Loucy (cell line): ENCODE results near the gene LRPPRC.

Experiments
- H2AFZ ChIP-seq: fragments of 200-600 bp; sonication (generic); 2 replicates; pipeline ENCODE4 v1.6.0; 2016; ENCODE audit warnings: antibody characterized with exemption, mild to moderate bottlenecking, low read length, moderate library complexity
- H3F3A ChIP-seq: fragments of 200-600 bp; 2 replicates; pipeline ENCODE4 v1.6.0; 2016; ENCODE audit warnings: antibody characterized with exemption, low read depth, mild to moderate bottlenecking
- H3K27me3 ChIP-seq: fragments of 200-600 bp; sonication (generic); 2 replicates; pipeline ENCODE4 v1.6.1; 2014; ENCODE audit warnings: low read length, mild to moderate bottlenecking; ENCODE audit not compliant: insufficient read depth, poor library complexity, severe bottlenecking
- H3K36me3 ChIP-seq: fragments of 200-600 bp; sonication (generic); 2 replicates; pipeline ENCODE4 v1.6.1; 2016; ENCODE audit warnings: low read length; ENCODE audit not compliant: insufficient read depth
- H3K4me1 ChIP-seq: fragments of 200-600 bp; sonication (generic); 2 replicates; pipeline ENCODE4 v1.5.1; 2014; ENCODE audit warnings: low read length, mild to moderate bottlenecking; ENCODE audit not compliant: insufficient read depth, poor library complexity, severe bottlenecking
- H3K4me2 ChIP-seq: fragments of 200-600 bp; sonication (generic); 2 replicates; pipeline ENCODE4 v1.6.0; 2014; ENCODE audit warnings: antibody characterized with exemption, low read length, low read depth, mild to moderate bottlenecking; ENCODE audit not compliant: poor library complexity, severe bottlenecking
- H3K4me3 ChIP-seq: fragments of 200-600 bp; sonication (generic); 2 replicates; pipeline ENCODE4 v1.5.1; 2014; ENCODE audit warnings: low read length, mild to moderate bottlenecking, mixed read lengths; ENCODE audit not compliant: poor library complexity, severe bottlenecking
- H3K79me2 ChIP-seq: fragments of 200-600 bp; sonication (generic); 2 replicates; pipeline ENCODE4 v1.6.1; 2014; ENCODE audit warnings: low read length; ENCODE audit not compliant: insufficient read depth
- H3K9ac ChIP-seq: fragments of 200-600 bp; sonication (generic); 2 replicates; pipeline ENCODE4 v1.6.0; 2014; ENCODE audit warnings: mild to moderate bottlenecking, low read depth, low read length, moderate library complexity; ENCODE audit not compliant: poor library complexity, severe bottlenecking
- H3K9me2 ChIP-seq: fragments of 200-600 bp; sonication (generic); replicated peaks from 2 replicates; pipeline ENCODE4 v1.6.1; 2016; ENCODE audit warnings: low read depth, low read length, mixed read lengths
- H3K9me3 ChIP-seq: fragments of 200-600 bp; sonication (generic); 2 replicates; pipeline ENCODE4 v1.6.1; 2014; ENCODE audit warnings: mild to moderate bottlenecking, antibody characterized with exemption, low read length, low read depth; ENCODE audit not compliant: insufficient read depth
- H4K20me1 ChIP-seq: fragments of 200-600 bp; sonication (generic); 2 replicates; pipeline ENCODE4 v1.6.0; 2014; ENCODE audit warnings: antibody characterized with exemption, low read length, mild to moderate bottlenecking; ENCODE audit not compliant: insufficient read depth, poor library complexity, severe bottlenecking
- EZH2phosphoT487 ChIP-seq: fragments of 200-600 bp; IDR thresholded peaks from 2 replicates; pipeline ENCODE4 v1.6.1; 2018; ENCODE audit warnings: antibody characterized with exemption, mild to moderate bottlenecking, moderate library complexity, borderline replicate concordance
- TF ChIP-seq, protein P1 (sequence below): fragments of 200-600 bp; sonication (generic); conservative IDR thresholded peaks from 2 replicates; pipeline ENCODE4 v1.5.1; 2014; ENCODE audit warnings: mild to moderate bottlenecking, antibody characterized with exemption, low read length

The LRPPRC gene

GRCh38 chr2:43837831-43838559 lies 157.8 kb downstream of the LRPPRC start:
- Histone ChIP-seq H3K36me3 (no peaks in the 10 kb centered on the region), H3K4me3 (no peak overlapping the region), H3K9ac (no peak overlapping the region), H3F3A (no peaks in the 10 kb centered on the region), H3K4me1 (no peaks in the 10 kb centered on the region), H3K9me3 (no peaks in the 10 kb centered on the region), H2AFZ (no peak overlapping the region), H3K9me2 (no peaks in the 10 kb centered on the region), H4K20me1 (no peaks in the 10 kb centered on the region), H3K79me2 (no peaks in the 10 kb centered on the region), H3K27me3 (no peaks in the 10 kb centered on the region), H3K4me2 (no peak overlapping the region)
- no peak for TF ChIP-seq EZH2phosphoT487
- TF ChIP-seq, protein P1, sequence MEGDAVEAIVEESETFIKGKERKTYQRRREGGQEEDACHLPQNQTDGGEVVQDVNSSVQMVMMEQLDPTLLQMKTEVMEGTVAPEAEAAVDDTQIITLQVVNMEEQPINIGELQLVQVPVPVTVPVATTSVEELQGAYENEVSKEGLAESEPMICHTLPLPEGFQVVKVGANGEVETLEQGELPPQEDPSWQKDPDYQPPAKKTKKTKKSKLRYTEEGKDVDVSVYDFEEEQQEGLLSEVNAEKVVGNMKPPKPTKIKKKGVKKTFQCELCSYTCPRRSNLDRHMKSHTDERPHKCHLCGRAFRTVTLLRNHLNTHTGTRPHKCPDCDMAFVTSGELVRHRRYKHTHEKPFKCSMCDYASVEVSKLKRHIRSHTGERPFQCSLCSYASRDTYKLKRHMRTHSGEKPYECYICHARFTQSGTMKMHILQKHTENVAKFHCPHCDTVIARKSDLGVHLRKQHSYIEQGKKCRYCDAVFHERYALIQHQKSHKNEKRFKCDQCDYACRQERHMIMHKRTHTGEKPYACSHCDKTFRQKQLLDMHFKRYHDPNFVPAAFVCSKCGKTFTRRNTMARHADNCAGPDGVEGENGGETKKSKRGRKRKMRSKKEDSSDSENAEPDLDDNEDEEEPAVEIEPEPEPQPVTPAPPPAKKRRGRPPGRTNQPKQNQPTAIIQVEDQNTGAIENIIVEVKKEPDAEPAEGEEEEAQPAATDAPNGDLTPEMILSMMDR, result no peak

DNA sequence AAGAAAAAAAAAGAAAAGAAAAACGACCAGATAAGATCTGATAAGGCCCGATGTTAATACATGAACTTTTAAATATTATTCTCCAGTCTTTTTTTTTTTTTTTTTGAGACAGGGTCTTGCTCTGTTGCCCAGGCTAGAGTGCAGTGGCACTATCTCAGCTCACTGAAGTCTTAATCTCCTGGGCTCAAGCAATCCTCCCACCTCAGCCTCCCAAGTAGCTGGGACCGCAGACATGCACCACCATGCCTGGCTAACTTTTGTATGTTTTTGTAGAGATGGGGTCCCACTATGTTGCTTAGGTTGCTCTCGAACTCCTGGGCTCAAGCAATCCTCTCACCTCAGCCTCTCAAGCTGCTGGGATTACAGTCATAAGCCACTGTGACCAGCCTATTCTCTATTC lies 158.8 kb downstream of the LRPPRC start:
- H3K9me2 ChIP-seq, result no peaks in the 10 kb centered on the region
- no peaks in the 10 kb centered on the region for H3K4me1 ChIP-seq
- H4K20me1 ChIP-seq, result no peaks in the 10 kb centered on the region
- no peaks in the 10 kb centered on the region for H3K79me2 ChIP-seq
- H3K36me3 ChIP-seq, result no peaks in the 10 kb centered on the region
- no peak overlapping the region for H2AFZ ChIP-seq
- H3K4me2 ChIP-seq, result no peak overlapping the region
- H3K4me3 ChIP-seq, result no peak overlapping the region
- no peak overlapping the region for H3K9ac ChIP-seq
- no peak for TF ChIP-seq EZH2phosphoT487
- TF ChIP-seq, protein P1, result no peak
- no peaks in the 10 kb centered on the region for H3K27me3 ChIP-seq
- no peaks in the 10 kb centered on the region for H3K9me3 ChIP-seq
- H3F3A ChIP-seq, result no peaks in the 10 kb centered on the region
